CD14-positive monocyte (primary cell): ENCODE measurements around the gene SUPT6H. TPM values are rescaled to one million over a fixed set of nuclear protein-coding genes. Genes with fewer than 3 reads are reported as not detected.

Experiments used
- DNase-seq, 3 donors: peaks; one replicate each; pipeline ENCODE4 v3.0.0-alpha.2; 2011 to 2022
- H2AFZ ChIP-seq: 2 replicates; pipeline ENCODE4 v1.6.0; 2012; ENCODE audit warnings: mild to moderate bottlenecking, low read depth, low read length, inconsistent platforms; ENCODE audit not compliant: insufficient read depth, poor library complexity, severe bottlenecking
- H3K27ac ChIP-seq, 2 donors: 1 replicate in 1 of 2; 2 replicates in 1 of 2; pipeline ENCODE4 v1.5.1; 2012 to 2013; ENCODE audit warnings: low read length in 2 of 2, control low read depth in 1 of 2, inconsistent platforms in 1 of 2, low read depth in 1 of 2, mild to moderate bottlenecking in 1 of 2
- H3K27me3 ChIP-seq, 2 donors: one replicate each; pipeline versions ENCODE4 v1.6.0 to v1.6.1; 2011 to 2013; ENCODE audit warnings: low read length in 2 of 2; ENCODE audit not compliant: control insufficient read depth in 2 of 2, insufficient read depth in 2 of 2
- H3K36me3 ChIP-seq, 2 donors: replicated peaks in 1 of 2; 1 replicate in 1 of 2; 2 replicates in 1 of 2; pipeline versions ENCODE4 v1.5.1 to v1.6.1; 2012 to 2013; ENCODE audit warnings: low read length in 2 of 2, control low read depth in 1 of 2, inconsistent platforms in 1 of 2, mild to moderate bottlenecking in 1 of 2; ENCODE audit not compliant: insufficient read depth in 2 of 2, control insufficient read depth in 1 of 2
- H3K4me1 ChIP-seq, 2 donors: 1 replicate in 1 of 2; 2 replicates in 1 of 2; pipeline versions ENCODE4 v1.5.1 to v1.6.1; 2012 to 2013; ENCODE audit warnings: low read length in 2 of 2, control low read depth in 1 of 2, inconsistent platforms in 1 of 2, mild to moderate bottlenecking in 1 of 2, moderate library complexity in 1 of 2; ENCODE audit not compliant: insufficient read depth in 2 of 2, control insufficient read depth in 1 of 2
- H3K4me2 ChIP-seq: replicated peaks from 2 replicates; pipeline ENCODE3; 2012; ENCODE audit warnings: low read length, moderate library complexity, mild to moderate bottlenecking; ENCODE audit not compliant: poor library complexity, severe bottlenecking; ENCODE audit errors: extremely low read depth
- H3K4me3 ChIP-seq, 3 experiments: fragments of 200-600 bp in 1 of 3; sonication (generic) in 1 of 3; replicated peaks in 1 of 3; 1 replicate in 2 of 3; 2 replicates in 1 of 3; pipeline ENCODE4 v1.5.1; 2011 to 2013; ENCODE audit warnings: low read length in 3 of 3, mild to moderate bottlenecking in 3 of 3, control low read depth in 2 of 3, low read depth in 2 of 3, inconsistent platforms in 1 of 3, moderate library complexity in 1 of 3
- H3K79me2 ChIP-seq: 2 replicates; pipeline ENCODE4 v1.6.0; 2012; ENCODE audit warnings: mild to moderate bottlenecking, control low read depth, inconsistent platforms, low read length, moderate library complexity; ENCODE audit not compliant: insufficient read depth
- H3K9ac ChIP-seq: 2 replicates; pipeline ENCODE4 v1.6.0; 2017; ENCODE audit warnings: low read length, mild to moderate bottlenecking; ENCODE audit not compliant: insufficient read depth, poor library complexity, severe bottlenecking
- H3K9me3 ChIP-seq, 2 donors: replicated peaks in 1 of 2; 1 replicate in 1 of 2; 2 replicates in 1 of 2; pipeline versions ENCODE4 v1.5.1 to v1.6.1; 2012 to 2013; ENCODE audit warnings: low read length in 2 of 2, control low read depth in 1 of 2; ENCODE audit not compliant: control insufficient read depth in 1 of 2, insufficient read depth in 1 of 2
- H4K20me1 ChIP-seq: 2 replicates; pipeline ENCODE4 v1.6.0; 2012; ENCODE audit warnings: mild to moderate bottlenecking, low read length, control low read depth, moderate library complexity; ENCODE audit not compliant: insufficient read depth
- H3K27ac Mint-ChIP-seq, 7 donors: one replicate each; pipeline ENCODE4 v1.8.0; 2020; ENCODE audit warnings: mild to moderate bottlenecking in 7 of 7, mixed read lengths in 7 of 7, moderate library complexity in 6 of 7, inconsistent platforms in 2 of 7
- H3K27me3 Mint-ChIP-seq, 3 donors: one replicate each; pipeline ENCODE4 v1.8.0; 2021 to 2022; ENCODE audit warnings: low read depth in 3 of 3, mild to moderate bottlenecking in 3 of 3, mixed read lengths in 3 of 3, moderate library complexity in 3 of 3, inconsistent platforms in 1 of 3
- H3K36me3 Mint-ChIP-seq, 2 donors: one replicate each; pipeline ENCODE4 v1.8.0; 2020; ENCODE audit warnings: mixed read lengths in 2 of 2, inconsistent platforms in 1 of 2, mild to moderate bottlenecking in 1 of 2
- H3K4me1 Mint-ChIP-seq: one replicate; pipeline ENCODE4 v1.8.0; 2020; ENCODE audit warnings: mild to moderate bottlenecking, mixed read lengths
- H3K4me3 Mint-ChIP-seq, 2 donors: one replicate each; pipeline ENCODE4 v1.8.0; 2020; ENCODE audit warnings: mild to moderate bottlenecking in 2 of 2, mixed read lengths in 2 of 2, moderate library complexity in 1 of 2
- H3K9me3 Mint-ChIP-seq, 7 donors: one replicate each; pipeline ENCODE4 v1.8.0; 2020 to 2022; ENCODE audit warnings: mixed read lengths in 7 of 7, mild to moderate bottlenecking in 6 of 7, moderate library complexity in 6 of 7, inconsistent platforms in 2 of 7
- WGBS: methylation state at CpG from one replicate; pipeline ENCODE4 v1.1.5; 2013; ENCODE audit warnings: missing lambda C conversion rate; ENCODE audit not compliant: insufficient coverage; 5-methylcytosine and 5-hydroxymethylcytosine counted together
- intact Hi-C, 2 donors: fragments of 100-400 bp; cut with micrococcal nuclease; formaldehyde crosslinking; loops; one replicate each; pipeline versions ENCODE4 v1.15.0 to v1.15.1; 2023
- polyA plus RNA-seq, 3 donors: library from polyadenylated mRNA; depleted of rRNA in 1 of 3; unstranded in 2 of 3; stranded (reverse) in 1 of 3; fragments of 300-500 nt in 2 of 3; fragments of >200 nt in 1 of 3; fragmentation: Illumina TruSeq in 2 of 3; gene quantifications; 1 replicate in 2 of 3; 2 replicates in 1 of 3; pipeline ENCODE4 v1.2.3, GENCODE V29; 2012 to 2021
- TF ChIP-seq, protein P1 (sequence below): fragments of 200-600 bp; IDR thresholded peaks from one replicate; pipeline ENCODE4 v1.8.0; 2022; ENCODE audit warnings: antibody characterized with exemption, mild to moderate bottlenecking

The SUPT6H gene
- polyA plus RNA-seq, 3 donors: 3.8 to 33.9 (median 7.8) TPM

DNA sequence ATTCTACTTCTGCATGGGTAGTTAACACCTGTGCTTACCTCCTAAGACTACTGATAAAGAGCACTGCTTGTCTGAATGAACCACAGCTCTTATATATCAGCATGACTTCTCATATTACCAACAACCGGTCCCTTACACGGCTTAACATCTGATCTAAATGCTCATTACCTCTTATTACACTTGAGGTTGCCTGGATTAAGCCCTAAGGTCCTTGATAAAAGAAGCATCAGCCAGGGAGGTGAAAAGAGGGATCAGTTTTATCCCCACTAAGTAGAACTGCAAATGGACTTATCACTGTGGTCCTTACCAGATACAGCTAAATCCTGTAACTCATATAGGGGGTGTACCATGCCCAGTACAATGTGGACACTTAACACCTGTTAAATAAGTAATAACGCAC is 39.8 kb upstream of the SUPT6H start:
- Histone ChIP-seq H3K27me3 (no peaks in the 10 kb centered on the region), H3K79me2 (no peaks in the 10 kb centered on the region), H3K36me3 (peaks cover 96 to 98% of the 10 kb centered on the region in 2 donors), H2AFZ (no peak overlapping the region), H3K4me3 (no peak overlapping the region), H4K20me1 (peaks cover 53% of the 10 kb centered on the region), H3K9ac (no peak overlapping the region), H3K27ac (no peak overlapping the region), H3K4me1 (no peaks in the 10 kb centered on the region), H3K4me2 (no peak overlapping the region), H3K9me3 (no peaks in the 10 kb centered on the region)
- Mint-ChIP-seq H3K4me3 (no peak overlapping the region), H3K4me1 (no peaks in the 10 kb centered on the region), H3K9me3 (no peaks in the 10 kb centered on the region), H3K27ac (no peak overlapping the region), H3K36me3 (peaks cover 89 to 96% of the 10 kb centered on the region in 2 donors), H3K27me3 (no peaks in the 10 kb centered on the region)
- WGBS: no CpG with 5 or more reads among the region's 3 CpGs
- TF ChIP-seq, protein P1, sequence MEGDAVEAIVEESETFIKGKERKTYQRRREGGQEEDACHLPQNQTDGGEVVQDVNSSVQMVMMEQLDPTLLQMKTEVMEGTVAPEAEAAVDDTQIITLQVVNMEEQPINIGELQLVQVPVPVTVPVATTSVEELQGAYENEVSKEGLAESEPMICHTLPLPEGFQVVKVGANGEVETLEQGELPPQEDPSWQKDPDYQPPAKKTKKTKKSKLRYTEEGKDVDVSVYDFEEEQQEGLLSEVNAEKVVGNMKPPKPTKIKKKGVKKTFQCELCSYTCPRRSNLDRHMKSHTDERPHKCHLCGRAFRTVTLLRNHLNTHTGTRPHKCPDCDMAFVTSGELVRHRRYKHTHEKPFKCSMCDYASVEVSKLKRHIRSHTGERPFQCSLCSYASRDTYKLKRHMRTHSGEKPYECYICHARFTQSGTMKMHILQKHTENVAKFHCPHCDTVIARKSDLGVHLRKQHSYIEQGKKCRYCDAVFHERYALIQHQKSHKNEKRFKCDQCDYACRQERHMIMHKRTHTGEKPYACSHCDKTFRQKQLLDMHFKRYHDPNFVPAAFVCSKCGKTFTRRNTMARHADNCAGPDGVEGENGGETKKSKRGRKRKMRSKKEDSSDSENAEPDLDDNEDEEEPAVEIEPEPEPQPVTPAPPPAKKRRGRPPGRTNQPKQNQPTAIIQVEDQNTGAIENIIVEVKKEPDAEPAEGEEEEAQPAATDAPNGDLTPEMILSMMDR: no peak
- no peak for DNase-seq
- intact Hi-C loops: no loop called here

DNA sequence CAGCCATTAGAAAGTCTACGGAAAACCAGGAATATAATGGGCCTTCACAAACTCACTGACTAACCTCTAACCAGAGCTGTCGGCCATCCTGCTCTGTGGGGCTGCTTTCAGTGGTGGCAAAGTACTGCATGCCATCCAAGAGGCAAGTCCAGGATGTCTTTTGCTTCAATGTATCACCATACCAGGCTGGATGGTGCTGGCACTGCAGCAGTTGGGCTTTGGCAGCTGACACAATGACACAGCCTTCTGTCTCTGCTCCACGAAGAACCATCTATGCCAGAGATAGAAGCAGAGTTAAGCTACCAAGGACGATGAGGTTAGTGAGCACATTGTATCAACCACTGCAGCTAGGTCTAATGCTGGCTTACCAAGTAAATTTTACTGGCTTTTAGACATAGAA is 38.3 kb upstream of the SUPT6H start:
- Mint-ChIP-seq H3K36me3 (peaks cover 89 to 96% of the 10 kb centered on the region in 2 donors), H3K9me3 (no peaks in the 10 kb centered on the region), H3K4me3 (no peak overlapping the region), H3K4me1 (no peaks in the 10 kb centered on the region), H3K27me3 (no peaks in the 10 kb centered on the region), H3K27ac (no peak overlapping the region)
- H4K20me1 ChIP-seq: peaks cover 65% of the 10 kb centered on the region
- H3K27ac ChIP-seq: peak overlapping the region in 1 of 2 donors; percentile 14
- WGBS: 100% methylated on average over 1 of the region's 4 CpGs
- no peaks in the 10 kb centered on the region for H3K79me2 ChIP-seq
- intact Hi-C loops: no loop called here
- no peak overlapping the region for H3K9ac ChIP-seq
- H3K4me2 ChIP-seq: no peak overlapping the region
- no peaks in the 10 kb centered on the region for H3K4me1 ChIP-seq
- H2AFZ ChIP-seq: no peak overlapping the region
- DNase-seq: no peak
- TF ChIP-seq, protein P1: no peak
- H3K9me3 ChIP-seq: no peaks in the 10 kb centered on the region
- H3K4me3 ChIP-seq: no peak overlapping the region
- H3K27me3 ChIP-seq: no peaks in the 10 kb centered on the region
- peaks cover 93 to 98% of the 10 kb centered on the region in 2 donors for H3K36me3 ChIP-seq
